DOHH2 (cell line): ENCODE data around the gene MYLK.

ENCODE experiments used
- CTCF ChIP-seq: fragments of 200-600 bp; sonication (generic); IDR thresholded peaks from one replicate; pipeline ENCODE4 v1.5.1; 2014; ENCODE audit warnings: antibody characterized with exemption, mild to moderate bottlenecking, low read depth, low read length; ENCODE audit not compliant: poor library complexity, severe bottlenecking
- EZH2phosphoT487 ChIP-seq: fragments of 200-600 bp; sonication (generic); IDR thresholded peaks from 2 replicates; pipeline ENCODE4 v1.6.1; 2017; ENCODE audit warnings: borderline replicate concordance, mild to moderate bottlenecking, antibody characterized with exemption, low read length, moderate library complexity, mixed read lengths

GRCh38 chr3:123657111-123657510 lies 227.0 kb downstream of the MYLK start:
- TF ChIP-seq CTCF: no peak
- no peak for TF ChIP-seq EZH2phosphoT487
